Measurements from ENCODE around the gene NUS1.
"Not testable (repeated sequence)": the region's sequence is repeated elsewhere in the genome, so short reads cannot be mapped to it uniquely, and the experiment has no call there.

NUS1 gene

GRCh38 chr6:117718895-117719294 is 43.6 kb downstream of the NUS1 start:
- TF ChIP-seq CTCF (IDR thresholded peaks at IDR 0.05; ENCODE audit: low read length, missing control alignments), result no peak
- DNase-seq (ENCODE audit: low read depth), result no peak
- no peak overlapping the region for H3K4me3 ChIP-seq (replicated peaks; ENCODE audit: low read depth, low read length)

DNA sequence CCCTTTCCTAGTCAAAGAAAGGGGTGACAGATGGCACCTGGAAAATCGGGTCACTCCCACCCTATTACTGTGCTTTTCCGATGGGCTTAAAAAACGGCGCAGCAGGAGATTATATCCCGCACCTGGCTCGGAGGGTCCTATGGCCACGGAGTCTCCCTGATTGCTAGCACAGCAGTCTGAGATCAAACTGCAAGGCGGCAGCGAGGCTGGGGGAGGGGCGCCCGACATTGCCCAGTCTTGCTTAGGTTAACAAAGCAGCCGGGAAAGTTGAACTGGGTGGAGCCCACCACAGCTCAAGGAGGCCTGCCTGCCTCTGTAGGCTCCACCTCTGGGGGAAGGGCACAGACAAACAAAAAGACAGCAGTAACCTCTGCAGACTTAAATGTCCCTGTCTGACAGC is 46.3 kb downstream of the NUS1 start:
- H3K4me3 ChIP-seq (replicated peaks; ENCODE audit: low read depth, low read length); DNase-seq (ENCODE audit: low read depth): not testable (repeated sequence)

DNA sequence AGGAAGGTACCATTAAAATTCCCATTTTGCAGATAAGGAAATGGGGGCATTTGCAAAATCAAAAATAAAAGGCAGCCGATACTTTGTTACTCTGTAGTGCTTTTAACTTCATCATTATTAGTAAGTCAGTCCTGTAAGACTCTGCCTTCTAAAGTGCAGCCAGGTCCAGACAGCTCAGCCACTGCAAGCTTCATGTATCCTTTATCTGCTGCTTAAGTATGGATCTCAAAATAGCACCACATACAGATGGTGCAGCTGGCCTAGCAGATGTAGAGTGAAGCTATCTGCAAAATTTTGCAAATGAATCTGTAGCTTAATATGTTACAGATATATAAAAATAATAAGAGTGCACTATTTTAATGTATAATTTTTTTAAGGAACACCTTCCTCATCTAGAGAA is 53.4 kb downstream of the NUS1 start:
- no peak for DNase-seq (ENCODE audit: low read depth)
- TF ChIP-seq CTCF (IDR thresholded peaks at IDR 0.05; ENCODE audit: low read length, missing control alignments), result no peak
- no peak overlapping the region for H3K4me3 ChIP-seq (replicated peaks; ENCODE audit: low read depth, low read length)

- H3K4me3 ChIP-seq (replicated peaks; ENCODE audit: low read depth, low read length), result no peak overlapping the region
- TF ChIP-seq CTCF (IDR thresholded peaks at IDR 0.05; ENCODE audit: low read length, missing control alignments), result no peak
- DNase-seq (ENCODE audit: low read depth), result no peak
Measured at GRCh38 chr6:117729613-117730012, 54.3 kb downstream of the NUS1 start.

DNA sequence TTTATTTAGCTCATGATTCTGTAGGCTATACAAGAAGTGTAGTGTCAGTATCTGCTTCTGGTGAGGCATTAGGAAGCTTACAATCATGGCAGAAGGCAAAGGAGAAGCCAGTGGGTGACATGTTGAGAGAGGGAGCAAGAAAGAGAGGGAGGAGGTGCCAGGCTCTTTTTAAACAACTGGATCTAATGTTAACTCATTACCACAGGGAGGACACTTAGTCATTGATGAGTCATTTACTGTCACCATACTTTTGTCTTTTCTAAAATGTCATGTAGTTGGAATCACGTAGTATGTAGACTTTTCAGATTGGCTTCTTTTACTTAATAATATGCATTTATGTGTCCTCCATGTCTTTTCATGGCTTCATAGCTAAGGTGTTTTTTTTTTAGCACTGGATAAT is 58.1 kb downstream of the NUS1 start:
- no peak overlapping the region for H3K4me3 ChIP-seq (replicated peaks; ENCODE audit: low read depth, low read length)

GRCh38 chr6:117739869-117740268 is 64.6 kb downstream of the NUS1 start:
- no peak for TF ChIP-seq CTCF (IDR thresholded peaks at IDR 0.05; ENCODE audit: low read length, missing control alignments)
- DNase-seq (ENCODE audit: low read depth), result no peak
- H3K4me3 ChIP-seq (replicated peaks; ENCODE audit: low read depth, low read length), result no peak overlapping the region

More for the DNA sequence above, 58.1 kb downstream of the NUS1 start:
- DNase-seq (ENCODE audit: low read depth), result no peak
- TF ChIP-seq CTCF (IDR thresholded peaks at IDR 0.05; ENCODE audit: low read length, missing control alignments), result no peak

GRCh38 chr6:117740605-117741004 is 65.3 kb downstream of the NUS1 start:
- TF ChIP-seq CTCF (IDR thresholded peaks at IDR 0.05; ENCODE audit: low read length, missing control alignments), result no peak
- no peak for DNase-seq (ENCODE audit: low read depth)
- H3K4me3 ChIP-seq (replicated peaks; ENCODE audit: low read depth, low read length), result no peak overlapping the region

DNA sequence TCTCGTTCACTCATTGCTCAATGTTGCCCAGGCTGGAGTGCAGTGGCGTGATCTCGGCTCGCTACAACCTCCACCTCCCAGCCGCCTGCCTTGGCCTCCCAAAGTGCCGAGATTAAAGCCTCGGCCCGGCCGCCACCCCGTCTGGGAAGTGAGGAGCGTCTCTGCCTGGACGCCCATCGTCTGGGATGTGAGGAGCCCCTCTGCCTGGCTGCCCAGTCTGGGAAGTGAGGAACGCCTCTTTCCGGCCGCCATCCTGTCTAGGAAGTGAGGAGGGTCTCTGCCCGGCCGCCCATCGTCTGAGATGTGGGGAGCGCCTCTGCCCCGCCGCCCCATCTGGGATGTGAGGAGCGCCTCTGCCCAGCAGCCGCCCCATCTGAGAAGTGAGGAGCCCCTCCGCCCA is 75.4 kb downstream of the NUS1 start:
- not testable (repeated sequence) for DNase-seq (ENCODE audit: low read depth); H3K4me3 ChIP-seq (replicated peaks; ENCODE audit: low read depth, low read length)

All from fibroblast of pulmonary artery (primary cell).